Calu3 (cell line): ENCODE results near the gene WT1. TPM values are rescaled to one million over a fixed set of nuclear protein-coding genes. Genes with fewer than 3 reads are reported as not detected.

ENCODE experiments used
- BruUV-seq: library from RNA; stranded (reverse); fragments of 400-500 nt; replicated peaks from 2 replicates; lab custom pipeline; 2021; lab: Mats Ljungman, UMichigan
- CTCF ChIA-PET: fragments of 300-600 bp; sonication (Branson Sonifier 250); formaldehyde crosslinking; loops from one replicate; lab custom pipeline; 2022; ENCODE audit warnings: antibody characterized with exemption; lab: Charles Lee
- DNase-seq: peaks from one replicate; pipeline ENCODE4 v3.0.0; 2022
- H3K27ac Mint-ChIP-seq: one replicate; pipeline ENCODE4 v1.8.0; 2022; ENCODE audit warnings: mixed read lengths; ENCODE audit not compliant: unreplicated experiment
- H3K27me3 Mint-ChIP-seq: one replicate; pipeline ENCODE4 v1.8.0; 2022; ENCODE audit warnings: mixed read lengths; ENCODE audit not compliant: unreplicated experiment
- H3K36me3 Mint-ChIP-seq: one replicate; pipeline ENCODE4 v1.8.0; 2022; ENCODE audit warnings: mild to moderate bottlenecking, moderate library complexity, mixed read lengths; ENCODE audit not compliant: insufficient read depth, unreplicated experiment
- H3K4me1 Mint-ChIP-seq: one replicate; pipeline ENCODE4 v1.8.0; 2022; ENCODE audit warnings: mild to moderate bottlenecking, low read depth, mixed read lengths; ENCODE audit not compliant: unreplicated experiment
- H3K4me3 Mint-ChIP-seq: one replicate; pipeline ENCODE4 v1.8.0; 2022; ENCODE audit warnings: mild to moderate bottlenecking, low read depth, moderate library complexity, mixed read lengths; ENCODE audit not compliant: unreplicated experiment
- H3K9me3 Mint-ChIP-seq: one replicate; pipeline ENCODE4 v1.8.0; 2022; ENCODE audit warnings: low read depth, mixed read lengths; ENCODE audit not compliant: unreplicated experiment
- CTCF ChIP-seq: fragments of 200-600 bp; IDR thresholded peaks from one replicate; pipeline ENCODE4 v1.8.0; 2022; ENCODE audit warnings: antibody characterized with exemption; ENCODE audit not compliant: unreplicated experiment
- intact Hi-C: fragments of 100-400 bp; cut with micrococcal nuclease; formaldehyde crosslinking; loops from one replicate; pipeline ENCODE4 v1.10.0; 2022; ENCODE audit not compliant: unreplicated experiment
- total RNA-seq: library from RNA; stranded (reverse); gene quantifications from 2 replicates; pipeline ENCODE4 v1.2.3, GENCODE V29; 2022

WT1 gene
- total RNA-seq, 1 experiment from 2014 or later = not detected

DNA sequence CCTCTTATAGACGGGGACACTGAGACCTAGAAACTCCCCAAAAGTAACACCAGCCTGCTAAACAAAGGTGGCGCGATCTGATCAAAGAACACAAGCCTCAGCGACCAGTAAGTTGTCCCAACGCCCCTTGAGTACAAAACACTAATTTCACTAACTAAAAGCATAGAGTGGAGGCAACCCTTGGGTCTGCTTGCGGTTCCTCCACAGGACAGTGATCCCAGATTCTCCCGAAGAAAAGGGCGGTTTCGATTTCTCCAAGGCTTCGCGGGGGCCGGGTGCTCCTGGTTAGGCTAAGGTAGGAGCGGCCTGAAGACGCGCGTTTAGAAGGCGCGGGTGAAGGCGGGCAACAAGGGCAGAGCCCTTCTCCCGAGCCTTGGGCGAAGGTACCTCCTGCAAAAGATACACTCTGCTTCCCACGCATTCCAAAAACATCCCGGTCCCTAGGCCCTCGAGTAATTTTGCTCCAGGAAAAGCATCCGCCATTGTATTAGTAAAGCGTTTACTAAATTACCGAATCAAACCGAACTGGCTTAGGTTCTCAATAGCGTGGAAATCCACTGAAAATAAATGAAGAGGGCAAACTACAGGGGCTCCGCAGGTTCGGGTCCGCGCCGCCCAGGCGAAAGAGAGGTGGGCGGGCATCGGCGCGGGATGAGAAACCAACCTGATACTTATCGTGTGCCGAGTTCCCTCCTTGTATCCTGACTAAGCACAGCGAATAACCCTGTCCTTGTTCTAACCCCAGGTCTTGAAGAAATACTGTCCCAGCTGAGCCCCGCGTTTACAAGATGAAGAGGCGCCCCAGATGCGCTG is 2.0 kb downstream of the WT1 start:
- peaks cover 2% of the 10 kb centered on the region for H3K9me3 Mint-ChIP-seq
- peaks cover 39% of the 10 kb centered on the region for H3K27me3 Mint-ChIP-seq
- CTCF ChIA-PET = no interaction called here
- no peaks in the 10 kb centered on the region for H3K4me1 Mint-ChIP-seq
- no peak overlapping the region for H3K4me3 Mint-ChIP-seq
- intact Hi-C loops = no loop called here
- BruUV-seq = no TSS peak
- TF ChIP-seq CTCF = no peak
- no peaks in the 10 kb centered on the region for H3K36me3 Mint-ChIP-seq
- no peak for DNase-seq
- no peak overlapping the region for H3K27ac Mint-ChIP-seq

- Mint-ChIP-seq H3K4me1 (no peaks in the 10 kb centered on the region), H3K4me3 (no peak overlapping the region), H3K9me3 (peaks cover 2% of the 10 kb centered on the region), H3K27me3 (peaks cover 32% of the 10 kb centered on the region), H3K27ac (no peak overlapping the region), H3K36me3 (no peaks in the 10 kb centered on the region)
- intact Hi-C loops = no loop called here
- no peak for DNase-seq
- no TSS peak for BruUV-seq
- TF ChIP-seq CTCF = no peak
- CTCF ChIA-PET = no interaction called here
These were observed 2.8 kb downstream of the WT1 start for GRCh38 chr11:32432565-32432964.

GRCh38 chr11:32430568-32431381 is 4.6 kb downstream of the WT1 start:
- no TSS peak for BruUV-seq
- CTCF ChIA-PET = no interaction called here
- Mint-ChIP-seq H3K4me1 (no peaks in the 10 kb centered on the region), H3K9me3 (peaks cover 2% of the 10 kb centered on the region), H3K27ac (no peak overlapping the region), H3K27me3 (peaks cover 34% of the 10 kb centered on the region), H3K4me3 (no peak overlapping the region), H3K36me3 (no peaks in the 10 kb centered on the region)
- no peak for DNase-seq
- intact Hi-C loops = no loop called here
- no peak for TF ChIP-seq CTCF

DNA sequence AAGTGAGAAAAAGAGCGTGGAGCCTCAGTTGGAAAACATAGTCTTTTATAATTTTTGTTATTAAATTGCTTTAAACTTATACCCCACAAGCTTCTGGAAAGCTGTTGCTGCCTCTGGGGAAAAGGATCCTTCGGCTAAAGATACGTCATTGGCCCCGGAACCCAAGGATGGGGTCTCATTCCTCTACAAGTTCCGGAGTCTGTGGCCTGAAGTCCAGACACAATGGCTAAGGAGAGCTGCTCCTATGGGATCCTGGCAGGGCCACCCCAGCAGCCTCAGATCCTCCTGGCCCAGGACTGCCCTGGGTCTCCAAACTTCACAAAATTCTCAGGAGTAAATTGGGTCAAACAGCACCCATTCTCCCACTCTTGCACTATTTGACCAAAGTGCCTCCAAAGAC is 5.9 kb downstream of the WT1 start:
- Mint-ChIP-seq H3K27ac (no peak overlapping the region), H3K27me3 (peaks cover 47% of the 10 kb centered on the region), H3K4me3 (no peak overlapping the region), H3K36me3 (no peaks in the 10 kb centered on the region), H3K4me1 (no peaks in the 10 kb centered on the region), H3K9me3 (peaks cover 2% of the 10 kb centered on the region)
- CTCF ChIA-PET = no interaction called here
- intact Hi-C loops = no loop called here
- BruUV-seq = no TSS peak
- no peak for TF ChIP-seq CTCF
- DNase-seq = no peak
